GM18526 (cell line): Measurements from ENCODE around the gene VOPP1.

ENCODE experiments used
- POLR2A ChIP-seq: IDR thresholded peaks from 3 replicates; pipeline ENCODE4 v1.6.1; 2011; ENCODE audit not compliant: insufficient read length; ENCODE audit errors: extremely low read depth

VOPP1 gene

GRCh38 chr7:55572378-55573233 is at the start of gene VOPP1:
TSS of gene VOPP1 (minus strand) at chr7:55572502. CDS start at chr7:55572324, 178 bp downstream.
- peak; percentile 17 for TF ChIP-seq POLR2A

GRCh38 chr7:55618913-55619312 is 46.6 kb upstream of the VOPP1 start:
- TF ChIP-seq POLR2A = no peak

- TF ChIP-seq POLR2A = no peak
Measured at GRCh38 chr7:55595511-55595910, 23.2 kb upstream of the VOPP1 start.

GRCh38 chr7:55594870-55595269 is 22.6 kb upstream of the VOPP1 start:
- TF ChIP-seq POLR2A = no peak

- no peak for TF ChIP-seq POLR2A
Measured at GRCh38 chr7:55594414-55594813, 22.1 kb upstream of the VOPP1 start.

- TF ChIP-seq POLR2A = no peak
Measured at GRCh38 chr7:55593515-55594318, 21.4 kb upstream of the VOPP1 start.

GRCh38 chr7:55593172-55593514 is 20.8 kb upstream of the VOPP1 start:
- TF ChIP-seq POLR2A = no peak

- TF ChIP-seq POLR2A = no peak
Measured at GRCh38 chr7:55592492-55592891, 20.2 kb upstream of the VOPP1 start.

GRCh38 chr7:55591282-55591931 is 19.1 kb upstream of the VOPP1 start:
- no peak for TF ChIP-seq POLR2A

- TF ChIP-seq POLR2A = no peak
Measured at GRCh38 chr7:55590517-55591281, 18.4 kb upstream of the VOPP1 start.

- TF ChIP-seq POLR2A = no peak
Measured at GRCh38 chr7:55589905-55590304, 17.6 kb upstream of the VOPP1 start.

GRCh38 chr7:55588976-55589604 is 16.8 kb upstream of the VOPP1 start:
- TF ChIP-seq POLR2A = no peak

GRCh38 chr7:55588379-55588699 is 16.0 kb upstream of the VOPP1 start:
- TF ChIP-seq POLR2A = no peak

GRCh38 chr7:55587687-55588378 is 15.5 kb upstream of the VOPP1 start:
- no peak for TF ChIP-seq POLR2A
